Thyroid gland (tissue), 4 donors: ENCODE data around the gene PGM5. TPM values are rescaled to one million over a fixed set of nuclear protein-coding genes. Genes with fewer than 3 reads are reported as not detected.

Source experiments
- DNase-seq, 2 donors: peaks; one replicate each; pipeline ENCODE4 v3.0.0-alpha.2; 2019
- H3K27ac ChIP-seq, 3 donors: fragments of 200-600 bp; sonication (generic); 1 replicate in 2 of 3; 2 replicates in 1 of 3; pipeline ENCODE4 v1.5.1; 2016 to 2019; ENCODE audit warnings: mild to moderate bottlenecking in 1 of 3, moderate library complexity in 1 of 3
- H3K27me3 ChIP-seq: fragments of 200-600 bp; sonication (generic); one replicate; pipeline ENCODE4 v1.5.1; 2019
- H3K36me3 ChIP-seq, 2 donors: fragments of 200-600 bp; sonication (generic); one replicate each; pipeline ENCODE4 v1.5.1; 2016 to 2019
- H3K4me1 ChIP-seq, 2 donors: fragments of 200-600 bp; sonication (generic); one replicate each; pipeline ENCODE4 v1.5.1; 2017 to 2019
- H3K4me3 ChIP-seq, 3 donors: fragments of 200-600 bp; sonication (generic); replicated peaks in 1 of 3; 1 replicate in 2 of 3; 2 replicates in 1 of 3; pipeline ENCODE4 v1.5.1; 2016; ENCODE audit warnings: mild to moderate bottlenecking in 1 of 3
- H3K9me3 ChIP-seq: fragments of 200-600 bp; sonication (generic); one replicate; pipeline ENCODE4 v1.5.1; 2017
- CTCF ChIP-seq, 6 experiments: fragments of 200-600 bp in 3 of 6; fragments of 450-650 bp in 3 of 6; sonication (generic) in 3 of 6; IDR thresholded peaks; one replicate each; pipeline ENCODE4 v1.5.1; 2016 to 2019; ENCODE audit warnings: antibody characterized with exemption in 6 of 6, mild to moderate bottlenecking in 2 of 6, inconsistent platforms in 1 of 6, moderate library complexity in 1 of 6
- POLR2A ChIP-seq, 2 donors: fragments of 450-650 bp; IDR thresholded peaks; one replicate each; pipeline ENCODE4 v1.6.1; 2017; ENCODE audit warnings: antibody characterized with exemption in 2 of 2, mild to moderate bottlenecking in 2 of 2, moderate library complexity in 1 of 2
- WGBS, 2 donors: methylation state at CpG; one replicate each; pipeline ENCODE4 v1.1.5; 2017; 5-methylcytosine and 5-hydroxymethylcytosine counted together
- intact Hi-C: fragments of 100-400 bp; cut with DNase I; formaldehyde crosslinking; loops from one replicate; pipeline ENCODE4 v1.15.1; 2023
- total RNA-seq, 4 donors: library from RNA; depleted of rRNA; stranded (reverse); fragments of >200 nt; gene quantifications; one replicate each; pipeline ENCODE4 v1.2.3, GENCODE V29; 2016

Gene PGM5
- total RNA-seq, 4 donors from 2014 or later, result 21.4 to 56.6 (median 29.0) TPM

DNA sequence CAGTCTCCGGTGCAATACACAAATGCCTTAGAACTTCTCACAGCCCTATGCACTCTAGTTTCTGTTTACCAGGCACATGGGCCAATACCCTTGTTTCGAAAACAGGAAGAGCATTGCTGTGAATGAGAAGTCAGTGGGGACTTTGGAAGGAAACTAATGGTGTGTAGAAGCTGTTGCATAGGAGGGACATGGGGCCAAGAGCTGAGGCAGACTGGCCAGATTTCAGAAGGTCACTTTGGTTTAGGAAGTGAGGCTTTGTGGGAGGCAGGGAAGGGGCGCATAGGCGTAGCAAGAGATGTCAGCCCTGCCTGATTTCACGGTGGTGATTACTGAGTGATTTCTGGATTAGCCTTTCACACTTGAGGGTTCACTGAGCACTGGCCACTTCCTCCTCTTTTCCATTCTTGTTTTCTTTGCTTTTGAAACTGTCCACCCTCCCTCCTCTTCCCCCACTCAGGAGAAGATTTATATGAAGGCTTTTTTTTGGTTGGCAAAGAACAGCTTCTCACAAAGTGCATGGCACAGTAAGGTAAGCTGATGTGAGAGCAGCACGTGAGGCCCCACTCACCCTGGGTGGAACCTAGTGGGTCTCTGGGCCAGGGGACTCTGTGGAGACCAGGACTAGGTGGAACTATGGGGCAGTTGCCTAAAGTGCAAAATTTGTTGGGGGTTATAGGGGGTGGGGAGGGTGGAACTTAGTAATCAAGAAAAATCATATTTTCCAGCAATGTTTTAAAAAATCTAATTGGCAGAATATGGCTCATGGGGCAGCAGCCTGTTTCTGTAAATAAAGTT, 190.4 kb downstream of the PGM5 start:
- peaks cover 4 to 6% of the 10 kb centered on the region in 2 donors for H3K4me1 ChIP-seq
- H3K36me3 ChIP-seq, result no peaks in the 10 kb centered on the region
- H3K27me3 ChIP-seq, result no peaks in the 10 kb centered on the region
- peak; percentile 27 to 35 for DNase-seq
- WGBS, 2 donors, result 21 to 28% methylated on average over 6 of the region's 6 CpGs
- no peak for TF ChIP-seq POLR2A (IDR thresholded peaks at IDR 0.05)
- no peak for TF ChIP-seq CTCF (IDR thresholded peaks at IDR 0.05)
- no peak overlapping the region for H3K4me3 ChIP-seq
- H3K27ac ChIP-seq, result peak overlapping the region in 2 of 3 donors; percentile 13 to 23
- H3K9me3 ChIP-seq, result no peaks in the 10 kb centered on the region
- intact Hi-C loops, result no loop called here

DNA sequence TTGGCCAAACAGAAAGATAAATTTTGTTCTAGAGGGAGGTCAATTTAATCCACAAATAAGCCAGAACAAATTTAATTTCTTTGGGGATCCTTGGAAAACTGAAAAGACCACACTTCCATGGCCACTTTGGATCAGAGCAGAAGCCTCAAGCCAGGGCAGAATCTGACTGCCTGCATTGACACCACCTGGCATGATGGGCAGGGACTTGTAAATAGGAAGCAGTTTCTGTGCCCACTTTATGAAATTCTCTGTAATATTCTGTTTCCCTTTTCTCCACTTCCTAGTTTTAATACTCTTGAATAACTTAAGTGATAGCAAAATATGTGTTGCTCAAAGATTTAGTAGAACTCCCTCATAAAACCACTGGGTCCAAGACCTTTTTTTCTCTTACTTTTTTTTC, 191.0 kb downstream of the PGM5 start:
- Histone ChIP-seq H3K4me1 (peaks cover 4 to 6% of the 10 kb centered on the region in 2 donors), H3K4me3 (no peak overlapping the region), H3K36me3 (no peaks in the 10 kb centered on the region), H3K9me3 (no peaks in the 10 kb centered on the region), H3K27ac (peak overlapping the region in 1 of 3 donors; percentile 23), H3K27me3 (no peaks in the 10 kb centered on the region)
- intact Hi-C loops, result no loop called here
- no peak for DNase-seq
- TF ChIP-seq POLR2A (IDR thresholded peaks at IDR 0.05), result no peak
- TF ChIP-seq CTCF (IDR thresholded peaks at IDR 0.05), result no peak

GRCh38 chr9:68548241-68548640, 191.8 kb downstream of the PGM5 start:
- H3K4me3 ChIP-seq, result no peak overlapping the region
- TF ChIP-seq CTCF (IDR thresholded peaks at IDR 0.05), result no peak
- TF ChIP-seq POLR2A (IDR thresholded peaks at IDR 0.05), result no peak
- no peaks in the 10 kb centered on the region for H3K27me3 ChIP-seq
- 57 to 62% methylated on average over 3 of the region's 3 CpGs for WGBS, 2 donors
- intact Hi-C loops, result no loop called here
- H3K9me3 ChIP-seq, result no peaks in the 10 kb centered on the region
- H3K36me3 ChIP-seq, result no peaks in the 10 kb centered on the region
- H3K4me1 ChIP-seq, result peaks cover 4 to 6% of the 10 kb centered on the region in 2 donors
- no peak for DNase-seq
- no peak overlapping the region for H3K27ac ChIP-seq

GRCh38 chr9:68551191-68551590, 194.8 kb downstream of the PGM5 start:
- H3K27ac ChIP-seq, result no peak overlapping the region

More at GRCh38 chr9:68551191-68551590, 194.8 kb downstream of the PGM5 start:
- no peak for DNase-seq
- TF ChIP-seq CTCF (IDR thresholded peaks at IDR 0.05), result no peak
- Histone ChIP-seq H3K9me3 (no peaks in the 10 kb centered on the region), H3K36me3 (no peaks in the 10 kb centered on the region), H3K27me3 (no peaks in the 10 kb centered on the region), H3K4me3 (no peak overlapping the region), H3K4me1 (peaks cover 4 to 6% of the 10 kb centered on the region in 2 donors)
- WGBS, 2 donors, result 57 to 61% methylated on average over 4 of the region's 4 CpGs
- intact Hi-C loops, result no loop called here
